ENCODE results near the gene PPP1R14C. TPM values are rescaled to one million over a fixed set of nuclear protein-coding genes. Genes with fewer than 3 reads are reported as not detected.

Gene PPP1R14C
- total RNA-seq, 1 experiment from 2014 or later = 2.5 TPM

- H3K27me3 Mint-ChIP-seq (ENCODE audit: insufficient read depth, unreplicated experiment) = no peaks in the 10 kb centered on the region
- no peak for TF ChIP-seq CTCF (IDR thresholded peaks at IDR 0.05; ENCODE audit: insufficient read depth in 1 of 2, low read depth in 1 of 2, low read length in 1 of 2, severe bottlenecking in 1 of 2, unreplicated experiment in 1 of 2)
These were observed 155.8 kb downstream of the PPP1R14C start for GRCh38 chr6:150298676-150299075.

More at GRCh38 chr6:150298676-150299075, 155.8 kb downstream of the PPP1R14C start:
- no peaks in the 10 kb centered on the region for H3K4me1 Mint-ChIP-seq (ENCODE audit: low read depth, unreplicated experiment)
- ChIA-PET CTCF (no interaction called here), POLR2A (no interaction called here)
- no TSS peak for BruUV-seq (replicated peaks)
- Histone ChIP-seq H3K9me3 (peaks cover 16% of the 10 kb centered on the region), H3K36me3 (ENCODE audit: control insufficient read depth, insufficient read depth, low read length) (no peaks in the 10 kb centered on the region), H3K4me1 (peaks cover 7% of the 10 kb centered on the region; the same call in 1 of the 2 replicates), H3K4me3 (ENCODE audit: low read depth, low read length) (no peak overlapping the region), H3K27me3 (replicated peaks; ENCODE audit: control insufficient read depth, insufficient read depth, low read length) (no peaks in the 10 kb centered on the region)
- no peak overlapping the region for H3K4me3 Mint-ChIP-seq (ENCODE audit: unreplicated experiment)
- intact Hi-C loops (cut with micrococcal nuclease; ENCODE audit: unreplicated experiment) = no loop called here
- no peaks in the 10 kb centered on the region for H3K36me3 Mint-ChIP-seq (ENCODE audit: insufficient read depth, unreplicated experiment)
- H3K9me3 Mint-ChIP-seq (ENCODE audit: unreplicated experiment) = peaks cover 10% of the 10 kb centered on the region
- no peak for DNase-seq
- H3K27ac Mint-ChIP-seq (ENCODE audit: unreplicated experiment) = no peak overlapping the region

Other genes starting within 250 kb of the PPP1R14C start
- not detected in 2 replicates for gene RAET1E, start 244.9 kb upstream of the PPP1R14C start, total RNA-seq (2022)
- gene RAET1G, start 219.9 kb upstream of the PPP1R14C start, total RNA-seq (2022) = not detected in 2 replicates
- gene ULBP2, start 201.0 kb upstream of the PPP1R14C start, total RNA-seq (2022) = 4.8 and 4.9 TPM in 2 replicates
- 5.4 and 7.7 TPM in 2 replicates for gene ULBP1, start 179.1 kb upstream of the PPP1R14C start, total RNA-seq (2022)
- gene RAET1L, start 117.5 kb upstream of the PPP1R14C start, total RNA-seq (2022) = not detected in 2 replicates
- gene ULBP3, start 73.9 kb upstream of the PPP1R14C start, total RNA-seq (2022) = 8.1 and 8.5 TPM in 2 replicates
- 26.5 and 32.6 TPM in 2 replicates for gene IYD, start 226.0 kb downstream of the PPP1R14C start, total RNA-seq (2022)

Measured in Caco-2 (cell line).